ENCODE data around the gene ATP11A. TPM values are rescaled to one million over a fixed set of nuclear protein-coding genes. Genes with fewer than 3 reads are reported as not detected.

ATP11A gene
- total and polyA plus RNA-seq, 2 experiments from 2014 or later, result 12.3 to 52.6 TPM

DNA sequence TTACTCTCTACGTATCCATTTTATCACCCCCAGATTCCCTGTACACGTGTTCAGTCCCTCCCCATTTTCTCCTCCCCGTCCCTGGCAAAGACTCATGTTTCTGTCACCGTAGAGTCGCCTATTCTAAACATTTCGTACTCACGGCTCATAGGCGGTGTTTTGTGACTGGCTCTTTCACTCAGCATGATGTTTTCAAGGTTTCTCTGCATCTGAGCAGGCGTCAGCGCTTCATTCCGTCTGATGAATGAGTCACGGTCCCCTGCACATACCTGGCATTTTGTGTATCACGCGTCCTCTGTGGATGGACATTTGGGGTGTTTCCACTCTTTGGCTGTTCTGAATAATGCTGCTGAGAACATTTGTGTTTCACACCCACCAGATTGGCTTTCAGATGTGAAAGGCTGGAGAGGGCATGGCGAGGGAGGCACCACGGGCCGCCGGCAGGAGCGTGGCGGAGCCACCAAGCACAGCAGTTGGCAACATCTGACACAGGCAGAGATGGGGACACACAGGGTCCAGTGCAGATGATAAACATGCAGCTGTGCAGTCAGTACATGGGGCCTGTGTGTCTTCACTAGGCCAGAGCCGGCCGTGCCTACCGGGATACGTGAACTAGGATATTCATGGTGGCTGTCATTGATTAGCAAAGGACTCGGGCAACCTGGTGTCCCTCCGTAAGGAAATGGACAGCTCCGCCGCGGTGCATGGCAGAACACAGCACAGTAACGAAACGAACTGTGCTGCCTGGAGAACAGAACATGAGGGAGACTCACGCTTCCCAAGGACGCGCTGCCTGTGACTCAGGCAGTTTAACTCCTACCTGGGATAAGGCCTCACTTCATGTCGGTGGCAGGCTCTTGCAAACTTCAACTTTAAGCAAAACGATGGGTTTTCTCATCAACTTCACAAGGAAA is 117.2 kb downstream of the ATP11A start:
- DNase-seq (ENCODE audit: low spot score), result no peak
- H2AFZ ChIP-seq, result no peak overlapping the region
- H3K4me1 ChIP-seq (ENCODE audit: insufficient read depth), result peaks cover 6% of the 10 kb centered on the region
- H3K27ac ChIP-seq (ENCODE audit: low read depth), result no peak overlapping the region
- no peak for ATAC-seq
- no peaks in the 10 kb centered on the region; the same call in 1 of the 2 replicates for H3K9me2 ChIP-seq (ENCODE audit: insufficient read depth)
- no peak overlapping the region for H3K4me3 ChIP-seq
- H3K4me3 Mint-ChIP-seq, result no peak overlapping the region
- no peaks in the 10 kb centered on the region; the same call in 1 of the 2 replicates for H4K20me1 ChIP-seq (replicated peaks; ENCODE audit: insufficient read depth)
- H3K4me1 Mint-ChIP-seq, result peaks cover 25% of the 10 kb centered on the region
- H3K36me3 ChIP-seq (ENCODE audit: insufficient read depth), result no peaks in the 10 kb centered on the region; the same call in 1 of the 2 replicates
- no peaks in the 10 kb centered on the region; the same call in 1 of the 2 replicates for H3F3A ChIP-seq (replicated peaks; ENCODE audit: low read depth)
- TF ChIP-seq EZH2 (IDR thresholded peaks at IDR 0.05; ENCODE audit: low read depth, unreplicated experiment) (no peak), CREB1 (CRISPR knock-in tag; IDR thresholded peaks at IDR 0.05; ENCODE audit: low read depth) (no peak), STAT1 (IDR thresholded peaks at IDR 0.05; ENCODE audit: unreplicated experiment) (no peak), JUNB (IDR thresholded peaks at IDR 0.05; ENCODE audit: unreplicated experiment) (no peak), NANOG (IDR thresholded peaks at IDR 0.05; ENCODE audit: borderline replicate concordance) (no peak), ZNF114 (CRISPR knock-in tag; IDR thresholded peaks at IDR 0.05) (no peak)
- TF ChIP-seq, protein P1, sequence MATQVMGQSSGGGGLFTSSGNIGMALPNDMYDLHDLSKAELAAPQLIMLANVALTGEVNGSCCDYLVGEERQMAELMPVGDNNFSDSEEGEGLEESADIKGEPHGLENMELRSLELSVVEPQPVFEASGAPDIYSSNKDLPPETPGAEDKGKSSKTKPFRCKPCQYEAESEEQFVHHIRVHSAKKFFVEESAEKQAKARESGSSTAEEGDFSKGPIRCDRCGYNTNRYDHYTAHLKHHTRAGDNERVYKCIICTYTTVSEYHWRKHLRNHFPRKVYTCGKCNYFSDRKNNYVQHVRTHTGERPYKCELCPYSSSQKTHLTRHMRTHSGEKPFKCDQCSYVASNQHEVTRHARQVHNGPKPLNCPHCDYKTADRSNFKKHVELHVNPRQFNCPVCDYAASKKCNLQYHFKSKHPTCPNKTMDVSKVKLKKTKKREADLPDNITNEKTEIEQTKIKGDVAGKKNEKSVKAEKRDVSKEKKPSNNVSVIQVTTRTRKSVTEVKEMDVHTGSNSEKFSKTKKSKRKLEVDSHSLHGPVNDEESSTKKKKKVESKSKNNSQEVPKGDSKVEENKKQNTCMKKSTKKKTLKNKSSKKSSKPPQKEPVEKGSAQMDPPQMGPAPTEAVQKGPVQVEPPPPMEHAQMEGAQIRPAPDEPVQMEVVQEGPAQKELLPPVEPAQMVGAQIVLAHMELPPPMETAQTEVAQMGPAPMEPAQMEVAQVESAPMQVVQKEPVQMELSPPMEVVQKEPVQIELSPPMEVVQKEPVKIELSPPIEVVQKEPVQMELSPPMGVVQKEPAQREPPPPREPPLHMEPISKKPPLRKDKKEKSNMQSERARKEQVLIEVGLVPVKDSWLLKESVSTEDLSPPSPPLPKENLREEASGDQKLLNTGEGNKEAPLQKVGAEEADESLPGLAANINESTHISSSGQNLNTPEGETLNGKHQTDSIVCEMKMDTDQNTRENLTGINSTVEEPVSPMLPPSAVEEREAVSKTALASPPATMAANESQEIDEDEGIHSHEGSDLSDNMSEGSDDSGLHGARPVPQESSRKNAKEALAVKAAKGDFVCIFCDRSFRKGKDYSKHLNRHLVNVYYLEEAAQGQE (IDR thresholded peaks at IDR 0.05; ENCODE audit: unreplicated experiment), result no peak
- TF ChIP-seq, protein P2, sequence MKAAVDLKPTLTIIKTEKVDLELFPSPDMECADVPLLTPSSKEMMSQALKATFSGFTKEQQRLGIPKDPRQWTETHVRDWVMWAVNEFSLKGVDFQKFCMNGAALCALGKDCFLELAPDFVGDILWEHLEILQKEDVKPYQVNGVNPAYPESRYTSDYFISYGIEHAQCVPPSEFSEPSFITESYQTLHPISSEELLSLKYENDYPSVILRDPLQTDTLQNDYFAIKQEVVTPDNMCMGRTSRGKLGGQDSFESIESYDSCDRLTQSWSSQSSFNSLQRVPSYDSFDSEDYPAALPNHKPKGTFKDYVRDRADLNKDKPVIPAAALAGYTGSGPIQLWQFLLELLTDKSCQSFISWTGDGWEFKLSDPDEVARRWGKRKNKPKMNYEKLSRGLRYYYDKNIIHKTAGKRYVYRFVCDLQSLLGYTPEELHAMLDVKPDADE (IDR thresholded peaks at IDR 0.05), result no peak
- TF ChIP-seq, protein P3, sequence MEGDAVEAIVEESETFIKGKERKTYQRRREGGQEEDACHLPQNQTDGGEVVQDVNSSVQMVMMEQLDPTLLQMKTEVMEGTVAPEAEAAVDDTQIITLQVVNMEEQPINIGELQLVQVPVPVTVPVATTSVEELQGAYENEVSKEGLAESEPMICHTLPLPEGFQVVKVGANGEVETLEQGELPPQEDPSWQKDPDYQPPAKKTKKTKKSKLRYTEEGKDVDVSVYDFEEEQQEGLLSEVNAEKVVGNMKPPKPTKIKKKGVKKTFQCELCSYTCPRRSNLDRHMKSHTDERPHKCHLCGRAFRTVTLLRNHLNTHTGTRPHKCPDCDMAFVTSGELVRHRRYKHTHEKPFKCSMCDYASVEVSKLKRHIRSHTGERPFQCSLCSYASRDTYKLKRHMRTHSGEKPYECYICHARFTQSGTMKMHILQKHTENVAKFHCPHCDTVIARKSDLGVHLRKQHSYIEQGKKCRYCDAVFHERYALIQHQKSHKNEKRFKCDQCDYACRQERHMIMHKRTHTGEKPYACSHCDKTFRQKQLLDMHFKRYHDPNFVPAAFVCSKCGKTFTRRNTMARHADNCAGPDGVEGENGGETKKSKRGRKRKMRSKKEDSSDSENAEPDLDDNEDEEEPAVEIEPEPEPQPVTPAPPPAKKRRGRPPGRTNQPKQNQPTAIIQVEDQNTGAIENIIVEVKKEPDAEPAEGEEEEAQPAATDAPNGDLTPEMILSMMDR (conservative IDR thresholded peaks at IDR 0.05; ENCODE audit: low read depth in 2 of 2), result no peak
- no peak overlapping the region for H3K4me2 ChIP-seq
- 0 out of 2 replicates have a peak overlapping the region, but pooled peaks have one; percentile 53 for H3K27ac Mint-ChIP-seq
- no peaks in the 10 kb centered on the region for H3K27me3 ChIP-seq (ENCODE audit: insufficient read depth)
- H3K36me3 Mint-ChIP-seq (ENCODE audit: low read depth), result peaks cover 43% of the 10 kb centered on the region
- peaks cover 7% of the 10 kb centered on the region for H3K27me3 Mint-ChIP-seq (ENCODE audit: insufficient read depth, low read depth, poor library complexity)
- H3K79me2 ChIP-seq (replicated peaks; ENCODE audit: insufficient read depth), result no peaks in the 10 kb centered on the region
- no peaks in the 10 kb centered on the region for H3K9me3 Mint-ChIP-seq

Measured in GM23338 (cell line).